ENCODE data around the gene AHI1.

Gene AHI1

DNA sequence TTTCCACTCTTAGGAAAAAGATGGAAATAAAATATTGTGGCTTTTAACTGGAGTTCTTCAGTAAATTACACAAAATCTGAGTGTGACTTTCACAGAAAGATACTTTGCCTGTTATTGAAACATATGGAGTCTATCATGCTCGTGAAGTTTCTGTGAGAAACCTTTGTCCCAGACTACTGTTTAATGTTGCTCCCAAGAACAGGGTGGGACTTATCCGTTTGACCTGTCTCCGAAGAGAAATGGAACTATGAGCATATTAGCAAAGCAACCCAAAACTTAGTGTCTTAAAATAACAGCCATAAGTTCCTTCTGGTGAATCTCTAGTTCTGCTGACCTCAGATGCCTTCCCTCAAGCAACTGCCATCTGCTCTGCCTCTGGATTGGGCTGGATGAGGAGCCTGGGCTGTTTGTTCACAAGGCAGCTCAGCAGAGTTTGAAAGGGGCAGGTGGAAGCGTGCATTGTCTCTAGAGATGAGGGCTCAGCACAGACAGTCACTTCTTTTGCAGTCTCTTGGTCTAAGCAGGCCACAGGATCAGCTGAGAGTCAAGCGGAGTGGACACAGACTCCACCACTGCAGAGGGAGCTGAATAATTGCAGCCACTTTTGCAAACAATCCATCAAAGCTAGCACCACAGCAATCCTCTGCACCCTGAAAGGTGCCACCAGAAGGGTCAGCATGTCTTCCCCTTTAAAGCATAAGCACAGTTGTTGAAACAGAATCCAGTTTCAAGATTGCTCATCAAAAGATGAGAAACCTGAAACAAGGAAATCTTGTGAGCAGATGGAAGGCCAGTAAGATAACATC is 263.7 kb downstream of the AHI1 start:
- DNase-seq (ENCODE audit: low read depth, low spot score) = no peak
